Stimulated activated CD8-positive, alpha-beta memory T cell treated with anti-CD3 and anti-CD28 coated beads, Interleukin-15, amount 100 ng/mL, for 1 hour (primary cell): Measurements from ENCODE around the gene FBXW4.
"Not testable (repeated sequence)": the region's sequence is repeated elsewhere in the genome, so short reads cannot be mapped to it uniquely, and the experiment has no call there.

Experiments used
- DNase-seq: peaks from one replicate; pipeline ENCODE4 v3.0.0-alpha.2; 2020; ENCODE audit warnings: low read depth

FBXW4 gene

DNA sequence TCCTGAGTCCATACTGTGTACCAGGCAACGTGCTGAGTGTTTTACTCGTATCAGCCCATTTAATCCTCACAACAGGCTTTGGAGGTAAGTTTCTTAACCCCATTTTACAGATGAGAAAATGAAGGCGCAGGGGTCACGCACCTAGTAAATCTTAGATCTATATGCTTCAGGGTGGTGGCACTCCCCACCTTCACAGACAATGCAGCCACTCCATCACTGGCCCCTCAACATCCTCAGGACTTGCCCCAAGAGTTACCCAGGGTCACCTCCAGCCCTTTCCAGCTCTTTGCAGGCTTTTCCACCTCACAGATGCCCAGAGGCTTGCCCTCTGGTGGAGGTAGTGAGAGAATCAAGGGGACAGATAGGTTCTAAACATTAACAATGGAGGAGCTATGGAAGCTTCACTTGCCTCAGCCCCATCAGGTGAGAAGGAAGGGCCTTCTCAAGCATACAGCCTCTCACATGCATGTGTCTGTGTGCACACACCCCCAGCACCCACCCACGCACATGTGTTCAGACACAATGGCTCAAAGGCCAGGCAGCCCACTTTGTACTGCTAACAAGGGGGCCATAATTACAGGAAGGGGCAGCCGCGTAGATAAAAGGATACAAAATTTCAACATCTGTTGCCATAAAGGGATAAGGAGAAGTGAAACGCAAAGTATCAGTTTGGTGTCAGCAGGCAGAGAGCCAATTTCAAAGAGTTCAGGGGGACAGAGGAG, 77.7 kb downstream of the FBXW4 start:
- no peak for DNase-seq

DNA sequence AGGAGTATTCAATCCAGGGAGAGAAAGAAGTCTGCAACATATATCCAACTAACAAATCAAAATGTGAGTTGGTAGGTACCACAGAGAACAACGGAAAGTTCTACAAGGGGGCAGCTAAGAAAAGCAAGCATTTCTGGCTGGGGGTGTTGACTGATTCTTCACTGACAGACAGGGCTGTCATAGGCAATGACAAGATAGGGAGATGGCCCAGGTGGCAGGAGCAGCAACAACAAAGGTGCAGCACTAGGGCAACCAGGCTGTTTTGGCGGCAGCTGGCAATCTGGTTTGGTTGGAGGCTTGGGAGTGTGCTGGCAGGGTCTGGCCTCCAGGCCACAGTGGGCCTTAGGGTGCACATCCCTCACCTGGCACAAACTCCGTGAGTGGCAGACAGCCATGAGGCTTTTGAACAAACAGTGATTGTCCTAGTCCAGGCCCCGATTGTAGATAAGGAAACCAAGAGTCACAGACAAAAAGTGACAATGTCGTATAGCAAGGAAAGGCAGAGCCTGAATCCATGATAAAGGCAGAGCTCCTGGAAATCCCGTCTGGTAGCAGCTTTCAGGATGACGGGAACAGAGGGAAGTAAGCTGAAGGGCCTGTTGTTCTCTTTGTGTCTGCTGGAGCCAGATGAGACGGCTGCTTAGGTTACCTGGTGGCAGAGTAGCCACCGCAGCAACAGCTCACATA, 78.4 kb downstream of the FBXW4 start:
- DNase-seq: no peak

DNA sequence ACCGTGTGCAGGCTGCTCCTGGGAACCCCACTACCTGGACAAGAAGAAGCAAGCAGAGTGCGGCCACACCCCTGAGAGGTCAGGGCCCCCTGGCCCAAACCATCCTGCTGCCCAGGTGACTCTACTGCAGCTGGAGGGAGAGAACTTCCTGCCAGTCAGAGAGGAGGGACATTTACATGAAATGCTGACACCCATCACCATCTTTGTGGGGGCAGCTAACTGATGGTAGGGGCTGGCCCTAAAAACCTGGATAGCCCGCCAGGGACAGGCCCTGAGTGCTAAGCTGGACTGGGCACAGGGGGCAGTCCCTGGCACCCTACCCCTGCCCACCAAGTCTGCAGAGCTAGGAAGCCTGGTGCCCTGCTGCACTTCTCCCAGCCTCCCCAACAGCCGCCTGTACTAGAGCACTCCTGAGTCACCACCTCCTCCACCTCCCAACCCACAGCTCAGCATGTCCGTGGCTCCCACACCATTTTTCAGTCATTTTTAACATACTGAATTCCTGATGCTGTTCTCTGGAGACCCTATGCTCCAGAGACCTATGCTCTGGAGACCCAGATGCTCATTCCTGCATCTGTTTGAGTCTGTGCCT, 79.3 kb downstream of the FBXW4 start:
- no peak for DNase-seq

DNA sequence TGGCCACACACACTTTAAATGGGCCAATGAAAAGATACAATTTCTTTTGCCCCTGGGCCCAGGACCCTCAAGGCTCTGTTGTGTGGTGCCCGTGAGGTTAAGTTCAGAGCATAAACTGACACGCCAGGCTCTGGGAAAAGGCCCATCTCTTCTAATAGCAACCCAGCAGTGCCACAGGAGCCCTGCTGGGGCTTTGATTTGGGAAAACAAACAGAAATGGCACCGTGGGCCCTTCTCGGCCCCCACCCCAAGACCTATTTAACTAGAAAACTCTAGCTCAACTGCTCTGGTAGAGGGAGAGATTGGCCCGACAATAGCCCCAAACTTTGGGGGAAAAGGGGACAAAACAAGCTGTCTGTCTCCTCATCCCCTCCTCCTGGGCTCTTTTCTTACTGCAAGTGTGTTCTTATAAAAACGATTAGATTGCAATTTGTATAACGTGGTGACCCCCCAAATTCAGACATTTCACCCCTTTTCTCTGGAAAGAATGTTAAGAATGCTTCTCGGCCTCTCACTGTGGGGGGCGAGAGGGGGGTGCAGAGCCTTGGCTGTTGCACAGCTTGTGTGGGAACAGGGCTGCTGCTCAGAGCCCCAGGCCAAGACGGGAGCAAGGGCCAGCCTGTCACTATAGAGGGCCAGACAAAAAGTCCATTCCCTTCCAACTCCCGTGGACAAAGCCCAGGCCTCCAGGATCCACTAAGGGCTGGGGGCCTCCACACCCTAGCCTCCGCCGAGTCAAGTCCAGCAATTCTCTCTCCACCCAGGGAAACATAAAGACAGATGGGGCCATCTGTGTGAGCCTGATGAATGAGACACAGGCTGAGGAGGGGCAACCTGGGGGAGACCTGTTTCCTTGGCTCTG, 80.1 kb downstream of the FBXW4 start:
- no peak for DNase-seq

DNA sequence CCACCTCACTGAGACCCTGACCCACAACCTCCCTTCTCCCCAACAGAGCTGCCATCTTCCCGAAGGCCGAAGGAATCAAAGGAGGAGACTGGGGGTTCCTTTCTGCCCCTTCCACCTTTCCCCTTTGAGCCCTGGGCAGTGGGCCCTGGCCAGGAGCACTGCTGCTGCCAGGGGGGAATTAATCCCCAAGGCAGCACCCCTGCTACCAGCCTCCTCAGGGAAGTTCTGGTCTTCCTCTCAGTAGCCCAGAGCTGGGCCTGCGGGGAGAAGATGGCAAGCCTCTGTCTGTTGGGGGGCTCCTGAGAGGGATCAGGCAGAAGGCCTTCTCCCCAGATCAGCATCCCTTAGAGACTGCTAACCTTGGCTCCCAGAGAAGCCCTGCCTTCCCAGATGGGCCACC, 81.3 kb downstream of the FBXW4 start:
- no peak for DNase-seq

DNA sequence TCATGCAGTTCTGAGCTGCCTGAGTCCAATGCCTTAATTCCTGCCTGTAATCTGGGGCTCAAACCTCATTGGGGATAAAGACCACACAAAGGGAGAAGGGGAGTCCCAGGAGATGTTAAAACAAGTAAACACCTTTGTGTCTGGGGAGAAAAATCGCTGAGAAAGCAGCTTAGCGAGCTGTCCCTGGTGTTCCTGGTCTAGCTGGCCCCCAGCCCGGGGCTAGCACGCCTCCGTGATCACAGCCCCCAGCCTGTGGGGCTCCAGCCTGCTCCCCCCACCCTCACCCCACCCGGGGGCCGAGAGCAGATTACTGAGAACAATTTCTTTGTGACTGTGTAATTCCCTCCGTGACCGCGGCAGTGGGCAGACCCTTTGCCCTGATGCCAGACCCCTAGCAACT, 82.1 kb downstream of the FBXW4 start:
- DNase-seq: no peak

DNA sequence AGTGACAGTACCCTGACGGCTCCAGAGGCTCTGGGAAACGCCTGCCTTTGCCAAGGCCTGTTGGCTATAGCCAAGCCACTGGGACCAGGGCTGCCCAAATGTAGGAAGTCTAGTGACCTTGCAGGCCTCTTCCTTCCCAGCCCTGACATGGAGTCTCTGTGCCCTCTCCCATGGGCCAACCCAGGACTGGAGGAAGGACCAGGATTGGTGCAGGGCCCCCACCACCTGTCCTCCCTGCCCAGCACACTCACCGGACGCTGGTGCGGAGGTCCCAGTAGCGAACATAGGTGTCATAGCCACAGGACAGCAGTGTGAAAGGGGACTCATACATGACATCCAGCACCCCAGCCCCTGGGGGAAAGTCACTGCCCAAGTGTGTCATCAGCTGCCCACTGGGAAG, 82.9 kb downstream of the FBXW4 start:
- DNase-seq: no peak

DNA sequence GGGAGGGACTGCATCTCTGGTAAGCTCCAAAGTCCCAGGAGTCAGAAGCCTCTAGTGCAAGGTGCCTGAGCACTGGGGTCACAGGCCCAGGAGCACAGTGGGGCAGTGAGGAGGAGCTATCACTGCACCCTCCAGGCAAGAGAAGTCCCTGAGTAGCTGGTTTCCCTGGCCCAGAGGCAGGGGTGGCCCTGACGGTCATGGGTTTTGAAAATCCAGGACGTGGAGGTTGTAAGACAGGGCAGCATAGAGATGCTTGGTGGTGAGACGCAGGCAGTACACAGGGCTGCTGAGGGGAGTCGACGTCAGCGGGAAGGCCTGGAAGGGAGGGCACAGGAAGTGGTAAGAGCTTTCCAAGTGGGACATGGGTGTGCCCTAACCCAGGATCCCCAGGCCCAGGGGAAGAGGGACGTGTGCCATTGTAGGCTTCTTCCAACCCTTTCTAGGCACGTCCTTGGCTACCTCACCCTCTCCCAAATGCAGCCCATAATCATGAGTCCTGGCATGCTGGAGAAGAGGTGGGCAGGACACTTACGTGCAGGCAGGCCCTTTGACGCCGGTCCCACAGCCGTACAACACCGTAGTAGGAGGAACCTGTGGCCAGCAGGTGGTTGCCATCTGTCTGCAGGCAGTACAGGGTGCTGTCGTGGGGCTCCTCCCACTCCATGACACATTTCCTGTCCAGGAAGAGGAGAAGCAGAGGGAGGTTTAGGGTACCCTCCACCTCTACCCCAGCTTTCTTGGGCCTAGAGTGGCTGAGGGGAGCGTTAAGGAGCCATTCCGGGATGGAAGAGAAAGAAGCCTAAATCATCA, 83.7 kb downstream of the FBXW4 start:
- DNase-seq: no peak

DNA sequence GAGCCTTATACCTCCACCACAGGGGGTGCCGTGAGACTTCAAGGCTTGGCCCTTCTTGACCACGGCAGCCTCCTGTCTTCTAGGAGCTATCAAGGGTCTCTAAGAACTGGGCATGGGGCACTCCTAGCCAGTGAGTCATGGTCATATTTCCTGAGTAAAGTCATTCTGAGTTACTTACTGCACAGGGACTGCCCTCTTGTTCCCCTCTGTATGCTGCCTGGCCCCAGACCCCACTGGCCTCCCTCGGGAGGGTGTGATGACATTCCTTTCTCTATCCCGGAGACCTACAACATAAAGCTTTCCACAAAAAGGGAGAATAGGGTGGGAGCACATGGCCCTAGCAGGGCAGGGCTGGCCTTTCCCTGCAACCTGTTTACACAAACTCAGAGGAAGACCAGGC, 85.5 kb downstream of the FBXW4 start:
- DNase-seq: no peak

DNA sequence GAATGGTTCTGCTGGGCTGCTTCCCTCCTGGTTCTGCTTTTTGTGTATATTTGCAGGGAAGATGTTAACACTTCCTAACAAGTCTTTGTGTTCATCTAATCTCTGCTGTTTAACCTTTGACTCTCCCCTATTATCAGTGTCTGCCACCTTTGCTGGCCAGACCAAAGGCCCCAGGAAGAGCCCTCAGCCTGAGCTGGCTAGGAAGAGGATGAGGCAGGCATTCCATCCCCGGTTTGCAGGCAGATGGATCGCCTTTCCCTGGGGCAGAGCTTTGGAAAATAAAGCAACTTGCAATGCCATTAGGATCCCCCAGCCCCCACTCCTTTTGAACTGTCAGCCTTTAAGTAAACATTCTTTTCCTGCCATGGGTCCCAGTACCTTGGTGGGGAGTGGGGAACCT, 87.8 kb downstream of the FBXW4 start:
- DNase-seq: no peak

DNA sequence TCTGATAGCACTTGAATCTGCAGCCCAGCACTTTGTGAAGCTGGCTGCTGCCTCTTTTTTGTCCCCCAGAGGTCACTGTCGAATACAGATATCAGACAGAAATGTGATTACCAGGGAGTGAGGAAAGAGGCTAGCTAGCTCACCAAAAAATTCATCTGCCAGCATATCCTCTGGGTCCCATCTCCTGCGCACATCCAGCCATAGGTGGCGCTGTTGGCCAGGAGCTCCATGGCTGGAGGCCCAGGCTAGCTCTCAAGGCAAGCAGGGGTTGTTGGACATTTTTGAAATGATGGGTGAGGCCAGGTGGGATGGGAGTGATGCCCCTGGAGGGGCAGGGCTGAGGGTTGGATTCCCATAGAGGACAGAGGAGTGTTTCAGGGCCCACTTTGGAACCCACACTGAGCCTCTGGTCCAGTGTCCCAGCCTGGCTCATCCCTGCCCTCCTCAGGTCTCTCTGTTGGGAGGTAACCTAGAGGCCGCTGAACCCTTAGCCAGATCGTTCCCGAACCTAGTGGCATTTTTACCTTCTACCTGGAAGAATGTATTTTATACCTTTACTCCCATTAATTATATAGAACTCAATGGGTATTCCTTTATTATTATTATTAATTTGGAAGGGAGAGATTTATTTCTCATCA, 92.1 kb downstream of the FBXW4 start:
- DNase-seq: peak; percentile 20

DNA sequence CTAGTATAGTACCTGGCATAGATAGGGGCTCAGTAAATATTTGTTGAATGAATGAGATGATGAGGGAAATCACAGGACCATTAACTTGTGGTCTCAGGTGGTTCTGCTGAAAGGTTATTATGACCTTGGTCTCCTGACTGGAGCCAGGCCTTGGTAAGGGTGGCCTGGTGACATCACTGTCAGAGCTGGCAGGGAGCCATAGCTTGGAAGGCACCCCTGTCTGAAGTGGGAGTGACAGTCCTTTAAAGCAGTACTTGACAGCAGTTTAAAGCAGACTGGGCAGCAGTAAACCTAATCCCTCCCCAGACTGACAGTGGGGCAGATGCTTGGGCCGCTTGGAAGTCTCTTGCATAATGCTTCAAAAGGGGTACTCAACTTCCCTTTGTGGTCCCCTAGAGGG, 93.4 kb downstream of the FBXW4 start:
- DNase-seq: no peak

DNA sequence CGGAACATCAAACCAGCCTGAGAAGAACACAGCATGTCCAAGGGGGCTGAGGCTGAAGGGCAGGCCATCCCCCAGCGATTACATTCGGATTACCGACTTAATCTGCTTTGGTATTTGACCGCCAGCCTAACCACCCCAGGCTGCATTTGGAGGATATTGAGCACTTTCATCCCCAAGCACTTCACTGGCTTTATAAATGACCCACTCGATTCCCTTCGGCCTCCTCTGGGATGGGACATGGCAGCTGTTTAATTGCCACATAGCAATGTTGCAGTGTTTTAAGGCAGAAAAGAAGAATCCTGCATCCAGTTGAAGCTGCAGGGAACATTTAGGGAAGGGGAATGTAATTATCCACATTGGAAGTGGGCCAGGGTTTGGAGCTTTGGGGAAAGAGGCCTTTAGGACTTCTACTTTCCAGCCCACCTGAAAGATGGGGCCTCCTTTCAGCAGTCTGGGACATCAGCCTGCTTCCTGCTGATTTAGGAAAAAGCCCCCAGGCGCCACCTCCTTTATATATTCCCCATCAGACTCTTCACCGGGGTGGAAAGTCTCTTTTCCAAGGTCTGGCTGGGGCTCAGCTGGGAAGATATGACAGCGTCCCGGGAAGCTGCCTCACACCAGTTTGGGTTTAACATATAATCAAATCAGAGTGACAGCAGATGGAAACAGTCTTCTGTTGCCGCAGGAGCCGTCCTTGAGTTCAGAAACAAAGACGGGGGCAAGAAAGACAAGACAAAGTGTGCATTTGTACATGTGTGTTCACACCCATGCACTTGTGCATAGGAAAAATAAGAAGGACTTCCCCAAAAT, 97.7 kb downstream of the FBXW4 start:
- no peak for DNase-seq

DNA sequence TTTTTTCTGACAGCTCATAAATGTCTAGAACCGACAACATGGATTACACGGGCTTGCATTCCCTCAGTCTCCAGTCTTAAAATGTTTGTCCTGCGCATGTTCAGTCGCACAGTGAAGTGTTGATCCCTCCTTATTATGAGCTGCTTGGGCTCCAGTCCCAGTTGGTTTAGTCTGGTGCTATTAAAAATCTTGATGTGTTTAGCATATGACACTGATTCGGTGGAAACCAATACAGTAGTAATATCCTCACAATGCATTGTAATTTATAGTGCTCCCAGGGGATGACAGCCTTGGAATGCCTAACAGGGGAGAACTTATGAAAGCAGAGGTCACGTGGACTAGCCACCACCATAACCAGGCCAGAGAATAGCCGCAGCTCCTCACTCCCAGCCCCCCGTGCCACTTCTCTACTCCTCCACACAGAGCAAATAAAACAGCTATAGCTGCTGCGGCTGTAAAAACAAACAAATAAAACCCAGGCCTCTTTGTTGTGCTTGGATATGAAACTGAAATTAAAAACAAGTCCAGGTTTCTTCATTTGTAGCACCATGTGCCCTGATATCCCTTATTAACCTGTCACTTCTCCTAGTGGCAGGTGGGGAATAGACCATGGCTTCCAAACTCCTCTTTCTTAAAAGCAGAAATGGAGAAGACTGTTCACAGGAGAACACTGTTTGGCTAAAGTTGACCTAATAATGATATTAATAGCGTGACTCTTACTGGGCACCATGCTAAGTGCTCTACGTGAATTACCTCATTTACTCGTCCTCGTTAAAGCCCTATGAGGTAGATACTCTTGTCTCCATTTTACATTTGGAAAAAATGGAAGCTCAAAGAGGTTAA, 99.2 kb downstream of the FBXW4 start:
- no peak for DNase-seq

DNA sequence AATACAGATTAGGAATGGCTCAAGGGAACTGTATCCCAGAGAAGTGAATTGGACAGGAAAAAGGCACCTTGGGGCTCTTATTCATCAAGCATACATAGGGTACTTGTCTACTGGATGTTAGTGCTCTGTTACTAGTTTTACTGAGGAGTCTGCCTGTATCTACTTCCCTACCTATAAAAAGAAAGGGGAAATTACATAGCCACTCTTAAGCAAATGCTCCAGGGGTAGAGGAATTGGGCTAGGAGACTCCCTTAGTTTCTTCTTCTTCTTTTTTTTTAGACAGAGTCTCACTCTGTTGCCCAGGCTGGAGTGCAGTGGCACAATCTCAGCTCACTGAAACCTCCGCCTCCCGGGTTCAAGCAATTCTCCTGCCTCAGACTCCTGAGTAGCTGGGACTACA, 101.6 kb downstream of the FBXW4 start:
- DNase-seq: not testable (repeated sequence)

DNA sequence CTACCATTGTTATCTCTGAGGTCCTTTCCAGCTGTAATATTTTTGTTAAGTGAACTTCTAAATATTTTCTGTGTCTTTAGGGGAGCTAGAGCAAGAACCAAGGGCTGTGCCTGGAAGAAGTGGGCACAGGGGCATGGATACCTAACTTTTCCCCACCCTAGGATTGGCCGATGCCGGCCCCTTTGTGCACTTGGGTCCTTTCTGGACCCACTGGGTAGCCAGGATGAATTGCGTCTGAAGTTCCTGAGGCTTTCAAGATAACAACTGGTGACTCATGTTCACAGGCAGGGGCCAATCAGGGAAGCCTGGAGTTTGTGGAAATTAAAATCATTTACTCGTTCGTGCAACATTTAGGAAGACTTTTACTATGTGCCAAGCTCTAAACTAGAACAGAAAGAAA, 106.1 kb downstream of the FBXW4 start:
- no peak for DNase-seq

DNA sequence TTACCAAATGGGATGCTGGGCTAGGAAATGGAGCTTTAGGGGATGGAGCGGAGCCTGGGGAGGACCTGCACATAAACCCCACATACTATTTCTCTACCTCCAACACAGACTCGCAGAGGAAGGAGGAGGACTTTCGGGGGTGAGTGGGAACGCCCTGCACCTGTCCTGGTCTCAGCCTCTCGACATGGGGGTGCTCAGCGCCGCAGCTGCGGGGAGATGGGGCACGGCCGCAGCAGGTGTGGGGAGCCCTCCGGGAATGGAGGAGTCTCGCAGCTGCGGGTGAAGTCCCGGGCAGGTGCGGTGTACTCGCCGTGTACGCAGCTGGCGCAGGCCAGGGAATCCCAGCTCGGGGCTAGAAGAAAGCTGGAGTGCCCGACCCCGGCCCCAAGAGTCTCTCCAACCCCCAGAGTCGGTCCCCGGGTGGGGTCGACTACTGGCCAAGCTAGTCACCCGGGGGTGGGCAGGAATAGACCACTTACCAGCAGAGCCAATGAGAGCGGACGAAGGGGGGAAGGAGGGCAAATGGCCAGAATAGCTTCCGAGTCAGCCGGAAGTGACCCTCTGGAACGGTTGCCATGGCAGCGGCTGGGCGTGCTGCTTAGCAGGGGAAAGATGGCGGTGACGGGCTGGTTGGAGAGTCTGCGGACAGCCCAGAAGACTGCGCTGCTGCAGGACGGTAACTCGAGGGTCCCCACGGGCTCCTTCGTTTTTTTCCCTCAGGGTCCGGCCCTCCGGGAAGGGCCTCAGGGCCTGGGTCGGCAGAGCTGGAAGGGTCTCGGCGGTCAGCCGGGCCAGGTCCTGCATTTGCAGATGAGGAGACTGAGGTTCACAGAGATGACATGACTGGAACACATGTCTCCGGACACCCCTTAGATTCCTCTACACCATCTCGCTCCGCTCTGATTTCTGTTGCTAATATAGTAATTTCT, 107.0 kb downstream of the FBXW4 start, which contains the start of the genes DPCD and POLL:
Gene DPCD (plus strand): TSS at position 597 of the 929 bp plus-strand sequence. CDS start 16 bp downstream, at position 613.
Gene POLL (minus strand): TSS at position 533 of the 929 bp plus-strand sequence. CDS start 897 bp downstream, outside the sequence.
- DNase-seq: peak; percentile 87

DNA sequence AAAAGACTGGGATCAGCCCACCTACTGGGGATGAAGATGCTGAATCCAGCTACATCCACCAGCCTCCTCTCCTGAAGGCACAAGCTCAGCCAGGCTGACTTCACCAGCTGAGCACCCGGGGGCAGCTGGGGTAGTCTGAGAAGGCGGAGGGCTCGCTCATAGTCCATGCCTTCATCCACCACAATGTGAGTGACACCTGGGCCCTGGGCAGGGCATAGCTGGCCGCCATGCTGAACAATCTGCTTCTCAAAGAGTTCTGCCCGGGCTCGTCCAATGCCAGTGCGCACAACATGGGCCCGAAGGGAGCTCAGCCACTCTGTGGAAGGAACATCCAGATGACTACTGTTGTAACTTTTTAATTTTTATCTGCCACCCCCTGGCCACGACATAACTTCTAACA, 109.1 kb downstream of the FBXW4 start:
- no peak for DNase-seq
